DOHH2 (cell line): ENCODE results near the gene RIOX2.

Experiments
- EZH2phosphoT487 ChIP-seq: fragments of 200-600 bp; sonication (generic); IDR thresholded peaks from 2 replicates; pipeline ENCODE4 v1.6.1; 2017; ENCODE audit warnings: borderline replicate concordance, mild to moderate bottlenecking, antibody characterized with exemption, low read length, moderate library complexity, mixed read lengths
- TF ChIP-seq, protein P1 (sequence below): fragments of 200-600 bp; sonication (generic); IDR thresholded peaks from one replicate; pipeline ENCODE4 v1.5.1; 2014; ENCODE audit warnings: antibody characterized with exemption, mild to moderate bottlenecking, low read depth, low read length; ENCODE audit not compliant: poor library complexity, severe bottlenecking

DNA sequence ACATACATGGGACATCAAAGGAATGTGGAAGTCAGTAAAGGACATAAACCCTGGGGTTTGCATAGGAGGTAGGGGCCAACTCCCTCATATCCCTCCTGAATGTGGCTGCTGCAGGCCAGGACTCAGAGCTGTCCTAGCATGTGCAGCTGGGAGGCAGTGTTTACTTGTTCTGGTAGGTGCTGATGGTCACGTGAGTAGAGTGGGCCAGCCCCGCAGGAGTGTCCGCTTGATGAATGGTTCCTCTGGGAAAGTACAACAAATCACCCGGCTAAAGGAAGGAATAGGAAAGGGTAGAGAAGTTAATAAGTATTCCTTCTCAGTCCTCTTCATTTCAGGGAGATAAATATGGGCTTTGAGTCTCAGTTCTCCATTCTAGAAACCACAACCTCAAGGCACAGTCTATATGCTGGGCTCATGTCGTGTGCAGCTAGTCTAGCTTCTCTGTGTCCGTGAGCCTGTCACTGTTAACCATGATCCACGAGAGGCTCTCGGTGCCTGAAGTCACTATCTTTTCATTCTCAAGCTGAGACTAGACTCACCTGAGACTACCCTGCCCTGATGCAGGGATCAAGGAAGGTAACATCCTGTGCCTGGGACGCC, 17.9 kb downstream of the RIOX2 start:
- TF ChIP-seq, protein P1, sequence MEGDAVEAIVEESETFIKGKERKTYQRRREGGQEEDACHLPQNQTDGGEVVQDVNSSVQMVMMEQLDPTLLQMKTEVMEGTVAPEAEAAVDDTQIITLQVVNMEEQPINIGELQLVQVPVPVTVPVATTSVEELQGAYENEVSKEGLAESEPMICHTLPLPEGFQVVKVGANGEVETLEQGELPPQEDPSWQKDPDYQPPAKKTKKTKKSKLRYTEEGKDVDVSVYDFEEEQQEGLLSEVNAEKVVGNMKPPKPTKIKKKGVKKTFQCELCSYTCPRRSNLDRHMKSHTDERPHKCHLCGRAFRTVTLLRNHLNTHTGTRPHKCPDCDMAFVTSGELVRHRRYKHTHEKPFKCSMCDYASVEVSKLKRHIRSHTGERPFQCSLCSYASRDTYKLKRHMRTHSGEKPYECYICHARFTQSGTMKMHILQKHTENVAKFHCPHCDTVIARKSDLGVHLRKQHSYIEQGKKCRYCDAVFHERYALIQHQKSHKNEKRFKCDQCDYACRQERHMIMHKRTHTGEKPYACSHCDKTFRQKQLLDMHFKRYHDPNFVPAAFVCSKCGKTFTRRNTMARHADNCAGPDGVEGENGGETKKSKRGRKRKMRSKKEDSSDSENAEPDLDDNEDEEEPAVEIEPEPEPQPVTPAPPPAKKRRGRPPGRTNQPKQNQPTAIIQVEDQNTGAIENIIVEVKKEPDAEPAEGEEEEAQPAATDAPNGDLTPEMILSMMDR = no peak
- TF ChIP-seq EZH2phosphoT487 = no peak
